ENCODE results near the gene ADAMTS18.

Gene ADAMTS18

GRCh38 chr16:77439106-77439505 is 4.3 kb upstream of the ADAMTS18 start:
- DNase-seq, result no peak

DNA sequence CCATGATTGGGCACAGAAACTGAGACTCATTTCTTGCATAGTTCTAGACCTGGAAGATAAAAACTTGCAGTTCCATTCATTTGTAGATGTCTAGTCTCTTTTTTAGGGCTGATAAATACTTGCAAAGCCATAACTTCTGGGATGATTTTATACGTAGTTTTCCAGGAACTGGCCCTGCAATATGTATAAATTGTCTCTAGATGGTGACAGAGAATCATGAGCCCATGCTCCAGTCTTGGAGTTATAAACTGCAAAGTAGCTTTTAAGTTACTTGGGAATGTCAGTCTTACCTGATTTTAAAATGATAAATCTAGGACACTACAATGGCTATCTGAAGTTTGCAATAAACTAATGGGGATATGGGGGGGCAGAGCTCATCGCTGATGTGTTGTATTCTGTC is 3.0 kb upstream of the ADAMTS18 start:
- DNase-seq, result no peak

DNA sequence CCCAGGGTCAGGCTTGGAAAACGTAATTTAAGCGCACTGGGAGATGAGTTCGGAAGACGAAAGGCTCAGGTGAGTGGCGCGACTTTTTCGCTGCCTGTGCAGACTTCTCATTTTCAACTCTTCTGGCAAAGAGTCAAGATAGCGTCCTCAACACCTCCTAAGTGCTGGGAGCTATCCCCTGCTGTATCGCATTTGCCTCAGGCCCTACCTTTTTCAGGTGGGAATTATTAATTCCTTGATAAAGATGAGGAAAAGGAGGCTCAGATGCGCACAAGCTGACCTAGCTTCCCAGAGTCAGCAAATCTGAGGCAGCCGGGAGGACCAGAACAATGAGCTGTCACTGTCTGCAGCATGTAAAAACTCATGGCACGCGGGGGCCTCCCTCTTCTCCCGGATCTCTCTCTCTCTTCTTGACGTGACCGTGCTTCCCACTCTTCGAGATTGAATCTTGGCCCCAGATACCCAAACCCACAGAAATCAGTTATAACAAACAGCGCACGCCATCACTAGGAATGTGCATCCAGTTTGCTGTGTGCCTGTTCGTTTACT is 512 bp upstream of the ADAMTS18 start:
- DNase-seq, result no peak

DNA sequence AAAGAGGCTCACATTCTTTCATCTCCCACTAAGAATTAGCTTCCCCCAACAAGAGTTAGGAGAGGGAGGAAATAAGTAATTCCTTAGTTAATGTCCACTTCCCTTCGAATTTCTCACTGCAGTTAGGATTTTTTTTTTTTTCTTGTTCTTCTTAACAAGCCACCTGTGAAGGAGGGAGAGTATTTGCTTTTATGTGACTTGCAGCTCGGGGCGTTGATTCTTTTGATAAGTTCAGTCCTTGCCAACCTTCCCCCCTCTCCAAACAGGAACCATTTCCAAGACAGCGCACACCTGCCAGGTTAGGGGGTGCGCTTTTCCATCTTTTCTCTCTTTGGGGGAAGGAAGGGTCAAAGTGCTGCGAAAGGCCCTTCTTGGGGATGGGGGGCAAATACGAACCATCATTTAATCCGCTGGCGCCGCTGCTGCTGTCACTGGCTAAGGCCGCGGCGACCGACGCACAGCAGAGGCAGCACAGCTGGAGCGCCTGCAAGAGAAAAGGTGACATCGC is 758 bp downstream of the ADAMTS18 start:
- peak in 1 of 58 donors; percentile 9 for DNase-seq

DNA sequence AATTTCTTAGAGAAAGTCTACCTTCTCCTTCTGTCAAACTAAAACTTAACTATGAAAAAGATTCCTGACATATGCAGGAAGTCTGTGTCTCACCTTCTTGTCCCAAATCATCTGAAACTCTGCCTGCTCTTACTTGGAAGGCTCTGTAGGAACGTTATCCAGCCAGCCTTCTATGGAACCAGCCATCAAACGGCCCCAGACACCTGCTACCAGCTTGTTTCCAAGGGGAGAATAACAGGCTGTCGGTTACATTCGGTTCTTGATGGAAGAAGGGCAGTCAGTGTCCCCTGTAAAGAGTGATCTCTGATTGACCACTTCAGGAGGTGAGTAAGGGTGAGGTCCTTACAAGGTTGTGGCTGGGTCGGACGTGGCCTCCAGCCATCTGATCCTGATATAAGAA is 1.7 kb downstream of the ADAMTS18 start:
- no peak for DNase-seq

GRCh38 chr16:77432264-77432663 is 2.6 kb downstream of the ADAMTS18 start:
- no peak for DNase-seq

- DNase-seq, result no peak
Measured at GRCh38 chr16:77430787-77431585, 3.8 kb downstream of the ADAMTS18 start.

- peak in 2 of 58 donors; percentile 6 to 20 for DNase-seq
Measured at GRCh38 chr16:77430360-77430759, 4.5 kb downstream of the ADAMTS18 start.

GRCh38 chr16:77424871-77425604 is 9.8 kb downstream of the ADAMTS18 start:
- peak in 2 of 58 donors; percentile 11 to 13 for DNase-seq

GRCh38 chr16:77422196-77422784 is 12.5 kb downstream of the ADAMTS18 start:
- DNase-seq, result no peak

- no peak for DNase-seq
Measured at GRCh38 chr16:77416939-77417480, 17.8 kb downstream of the ADAMTS18 start.

- DNase-seq, result no peak
Measured at GRCh38 chr16:77414752-77415231, 20.0 kb downstream of the ADAMTS18 start.

DNA sequence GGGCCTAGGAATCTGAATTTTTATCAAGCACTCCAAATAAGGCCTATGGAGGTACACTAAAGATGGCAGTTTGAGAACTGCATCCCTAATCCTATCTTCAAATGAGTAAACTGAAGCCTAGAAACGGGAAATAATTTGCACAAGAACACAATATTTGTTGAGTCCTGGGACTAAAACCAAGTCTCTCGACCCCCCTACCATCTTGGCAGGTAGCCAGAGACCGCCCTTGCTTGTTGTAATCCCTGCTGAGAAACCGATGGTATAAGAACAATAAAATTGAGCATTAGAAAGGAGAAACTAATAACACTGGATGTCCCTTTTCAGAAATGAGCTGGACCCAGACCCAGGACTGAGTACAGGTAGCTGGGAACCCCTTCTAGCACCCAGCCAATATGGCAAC is 24.4 kb downstream of the ADAMTS18 start:
- DNase-seq, result no peak

- no peak for DNase-seq
Measured at GRCh38 chr16:77409311-77409710, 25.5 kb downstream of the ADAMTS18 start.

DNA sequence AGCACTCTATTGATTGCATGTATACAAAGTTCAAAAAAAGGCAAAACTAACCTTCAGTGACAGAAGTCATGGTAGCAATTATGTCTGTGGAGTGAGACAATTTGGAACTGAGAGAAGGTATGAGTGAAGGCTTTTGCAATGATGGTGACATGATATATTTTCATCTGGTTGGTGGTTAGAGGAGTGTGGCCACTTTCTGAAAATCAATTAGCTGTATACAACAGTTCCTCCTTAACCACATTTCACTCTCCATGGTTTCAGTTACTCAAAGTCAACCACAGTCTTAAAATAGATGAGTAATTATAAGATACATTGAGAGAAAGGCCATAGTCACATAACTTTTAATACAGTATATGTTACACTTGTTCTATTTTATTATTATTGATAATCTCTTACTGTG is 26.2 kb downstream of the ADAMTS18 start:
- DNase-seq, result no peak

- no peak for DNase-seq
Measured at GRCh38 chr16:77406680-77407079, 28.2 kb downstream of the ADAMTS18 start.

GRCh38 chr16:77404775-77405174 is 30.1 kb downstream of the ADAMTS18 start:
- DNase-seq, result no peak

- DNase-seq, result no peak
Measured at GRCh38 chr16:77403732-77404131, 31.1 kb downstream of the ADAMTS18 start.

DNA sequence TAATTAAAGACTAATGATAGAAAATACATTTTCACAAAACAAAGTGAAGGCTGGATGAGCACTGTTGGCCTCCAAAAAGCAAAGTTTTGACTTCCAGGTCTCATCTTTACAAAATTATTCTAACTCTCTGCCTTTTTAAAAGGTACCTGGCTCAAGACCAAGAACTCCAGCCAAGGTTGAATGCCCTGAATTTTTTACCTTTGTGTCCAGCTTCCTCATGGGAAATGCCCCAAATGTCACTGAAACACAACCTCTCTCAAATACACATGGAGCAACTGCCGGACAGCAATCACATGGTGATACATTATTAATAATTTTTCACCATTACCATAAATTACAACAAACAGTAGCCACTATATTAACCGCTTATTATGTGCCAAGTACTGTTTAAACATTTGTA is 32.2 kb downstream of the ADAMTS18 start:
- no peak for DNase-seq

DNA sequence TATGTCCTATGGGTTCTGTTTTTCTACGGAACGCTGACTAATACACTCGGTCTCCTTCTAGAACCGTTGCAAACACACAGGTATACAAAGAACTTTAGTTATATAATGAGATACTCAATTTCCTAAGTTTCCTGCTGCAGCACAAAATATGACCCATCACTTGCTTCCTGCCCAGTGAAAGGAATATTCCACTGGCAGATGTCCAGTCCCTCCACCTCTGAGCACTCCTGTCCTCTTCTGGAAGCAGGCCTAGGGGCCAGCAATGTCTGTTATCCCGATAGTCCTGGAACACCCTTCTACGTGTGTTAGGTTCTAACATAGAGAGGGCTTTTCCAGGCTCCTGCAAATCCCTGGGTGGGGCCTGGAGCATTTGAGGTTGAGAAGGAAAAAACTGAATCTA is 32.7 kb downstream of the ADAMTS18 start:
- DNase-seq, result no peak

GRCh38 chr16:77399546-77399945 is 35.3 kb downstream of the ADAMTS18 start:
- DNase-seq, result no peak
